SK-N-SH treated with all-trans-retinoic acid at 6 μM for 48 hours (cell line): ENCODE measurements around the gene STRA6.
"Not testable (repeated sequence)": the region's sequence is repeated elsewhere in the genome, so short reads cannot be mapped to it uniquely, and the experiment has no call there.

Source experiments
- ATAC-seq: fragments of 200-7000 bp; cut with Tn5 transposase; 3 replicates; pipeline ENCODE4 v1.9.1; 2020; ENCODE audit warnings: mild to moderate bottlenecking, moderate library complexity
- ARNTL ChIP-seq: fragments of 450-650 bp; formaldehyde crosslinking; IDR thresholded peaks from 2 replicates; pipeline ENCODE4 v1.5.0; 2020; ENCODE audit warnings: low read depth, mild to moderate bottlenecking, moderate library complexity, borderline replicate concordance
- BACH2 ChIP-seq: fragments of 250-450 bp; sonication (Bioruptor Pico); IDR thresholded peaks from 2 replicates; pipeline ENCODE4 v1.9.0; 2021; ENCODE audit warnings: mild to moderate bottlenecking, borderline replicate concordance
- CSDC2 ChIP-seq: fragments of 250-450 bp; sonication (Bioruptor Pico); IDR thresholded peaks from 2 replicates; pipeline ENCODE4 v1.5.0; 2020; ENCODE audit warnings: mild to moderate bottlenecking, moderate library complexity
- ESRRG ChIP-seq: fragments of 250-450 bp; sonication (Bioruptor Pico); IDR thresholded peaks from 2 replicates; pipeline ENCODE4 v1.6.1; 2021; ENCODE audit warnings: mild to moderate bottlenecking
- GLIS3 ChIP-seq: fragments of 250-450 bp; sonication (Bioruptor Pico); IDR thresholded peaks from 2 replicates; pipeline ENCODE4 v1.5.0; 2020; ENCODE audit warnings: mild to moderate bottlenecking, moderate library complexity
- ISL1 ChIP-seq: fragments of 250-450 bp; sonication (Bioruptor Pico); IDR thresholded peaks from 2 replicates; pipeline ENCODE4 v2.1.2; 2022; ENCODE audit warnings: mild to moderate bottlenecking, moderate library complexity
- OSR1 ChIP-seq: fragments of 250-450 bp; sonication (Bioruptor Pico); IDR thresholded peaks from 2 replicates; pipeline ENCODE4 v1.8.0; 2022; ENCODE audit warnings: moderate library complexity, mild to moderate bottlenecking, inconsistent platforms
- PPARA ChIP-seq: fragments of 250-450 bp; sonication (Bioruptor Pico); IDR thresholded peaks from 2 replicates; pipeline ENCODE4 v1.5.0; 2020; ENCODE audit warnings: mild to moderate bottlenecking, borderline replicate concordance
- RARB ChIP-seq: fragments of 250-450 bp; sonication (Bioruptor Pico); IDR thresholded peaks from 2 replicates; pipeline ENCODE4 v1.8.0; 2021; ENCODE audit warnings: mild to moderate bottlenecking, moderate library complexity
- SNAI2 ChIP-seq: fragments of 250-450 bp; sonication (Bioruptor Pico); IDR thresholded peaks from 2 replicates; pipeline ENCODE4 v1.5.0; 2020; ENCODE audit warnings: mild to moderate bottlenecking, moderate library complexity
- TCF4 ChIP-seq: fragments of 250-450 bp; sonication (Bioruptor Pico); IDR thresholded peaks from 2 replicates; pipeline ENCODE4 v1.8.0; 2021; ENCODE audit warnings: mild to moderate bottlenecking, moderate library complexity, borderline replicate concordance
- TOX ChIP-seq: fragments of 250-450 bp; sonication (Bioruptor Pico); IDR thresholded peaks from 2 replicates; pipeline ENCODE4 v1.8.0; 2021; ENCODE audit warnings: mild to moderate bottlenecking, moderate library complexity, borderline replicate concordance
- ZC3H10 ChIP-seq: fragments of 250-450 bp; sonication (Bioruptor Pico); IDR thresholded peaks from 2 replicates; pipeline ENCODE4 v1.5.1; 2021; ENCODE audit warnings: mild to moderate bottlenecking, moderate library complexity
- ZFP3 ChIP-seq: fragments of 250-450 bp; sonication (Bioruptor Pico); IDR thresholded peaks from 2 replicates; pipeline ENCODE4 v1.5.0; 2020; ENCODE audit warnings: mild to moderate bottlenecking, moderate library complexity
- ZNF565 ChIP-seq: fragments of 450-650 bp; formaldehyde crosslinking; conservative IDR thresholded peaks from 2 replicates; pipeline ENCODE4 v1.5.0; 2020; ENCODE audit warnings: low read depth, mild to moderate bottlenecking, moderate library complexity
- ZNF70 ChIP-seq: fragments of 450-650 bp; formaldehyde crosslinking; IDR thresholded peaks from 2 replicates; pipeline ENCODE4 v1.5.0; 2020; ENCODE audit warnings: mild to moderate bottlenecking, moderate library complexity
- ZNF8 ChIP-seq: fragments of 450-650 bp; formaldehyde crosslinking; IDR thresholded peaks from 2 replicates; pipeline ENCODE4 v1.5.0; 2020; ENCODE audit warnings: mild to moderate bottlenecking, moderate library complexity
- TF ChIP-seq, protein P1 (sequence below): fragments of 250-450 bp; sonication (Bioruptor Pico); IDR thresholded peaks from 2 replicates; pipeline ENCODE4 v1.5.0; 2020; ENCODE audit warnings: mild to moderate bottlenecking, moderate library complexity
- TF ChIP-seq, protein P2 (sequence below): fragments of 250-450 bp; sonication (Bioruptor Pico); IDR thresholded peaks from 2 replicates; pipeline ENCODE4 v1.5.1; 2020; ENCODE audit warnings: low read depth, mild to moderate bottlenecking, moderate library complexity
- TF ChIP-seq, protein P3 (sequence below): fragments of 250-450 bp; sonication (Bioruptor Pico); IDR thresholded peaks from 2 replicates; pipeline ENCODE4 v1.8.0; 2020; ENCODE audit warnings: mild to moderate bottlenecking, moderate library complexity, borderline replicate concordance
- TF ChIP-seq, protein P4 (sequence below): fragments of 250-450 bp; sonication (Bioruptor Pico); IDR thresholded peaks from 2 replicates; pipeline ENCODE4 v1.5.1; 2021; ENCODE audit warnings: mild to moderate bottlenecking, moderate library complexity

The STRA6 gene

DNA sequence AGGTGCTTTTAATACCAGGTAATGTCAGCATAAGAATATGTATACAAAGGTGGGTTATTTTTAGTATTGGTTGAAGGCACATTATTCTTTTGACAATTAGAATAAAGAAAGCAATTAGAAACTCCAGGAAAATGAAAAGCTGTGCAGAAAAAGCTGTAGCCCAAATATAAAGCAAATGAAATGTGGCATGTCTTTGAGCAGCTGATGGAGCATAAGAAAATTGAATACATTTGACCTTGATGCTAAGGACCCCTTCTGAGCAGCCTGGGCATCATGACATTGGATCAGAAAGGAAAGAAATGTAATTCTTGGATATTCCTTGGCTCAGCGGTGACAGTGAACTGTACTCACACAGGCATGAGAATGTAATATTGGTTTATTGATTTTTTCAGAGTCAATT, 37.1 kb downstream of the STRA6 start (continued):
- TF ChIP-seq, protein P1, sequence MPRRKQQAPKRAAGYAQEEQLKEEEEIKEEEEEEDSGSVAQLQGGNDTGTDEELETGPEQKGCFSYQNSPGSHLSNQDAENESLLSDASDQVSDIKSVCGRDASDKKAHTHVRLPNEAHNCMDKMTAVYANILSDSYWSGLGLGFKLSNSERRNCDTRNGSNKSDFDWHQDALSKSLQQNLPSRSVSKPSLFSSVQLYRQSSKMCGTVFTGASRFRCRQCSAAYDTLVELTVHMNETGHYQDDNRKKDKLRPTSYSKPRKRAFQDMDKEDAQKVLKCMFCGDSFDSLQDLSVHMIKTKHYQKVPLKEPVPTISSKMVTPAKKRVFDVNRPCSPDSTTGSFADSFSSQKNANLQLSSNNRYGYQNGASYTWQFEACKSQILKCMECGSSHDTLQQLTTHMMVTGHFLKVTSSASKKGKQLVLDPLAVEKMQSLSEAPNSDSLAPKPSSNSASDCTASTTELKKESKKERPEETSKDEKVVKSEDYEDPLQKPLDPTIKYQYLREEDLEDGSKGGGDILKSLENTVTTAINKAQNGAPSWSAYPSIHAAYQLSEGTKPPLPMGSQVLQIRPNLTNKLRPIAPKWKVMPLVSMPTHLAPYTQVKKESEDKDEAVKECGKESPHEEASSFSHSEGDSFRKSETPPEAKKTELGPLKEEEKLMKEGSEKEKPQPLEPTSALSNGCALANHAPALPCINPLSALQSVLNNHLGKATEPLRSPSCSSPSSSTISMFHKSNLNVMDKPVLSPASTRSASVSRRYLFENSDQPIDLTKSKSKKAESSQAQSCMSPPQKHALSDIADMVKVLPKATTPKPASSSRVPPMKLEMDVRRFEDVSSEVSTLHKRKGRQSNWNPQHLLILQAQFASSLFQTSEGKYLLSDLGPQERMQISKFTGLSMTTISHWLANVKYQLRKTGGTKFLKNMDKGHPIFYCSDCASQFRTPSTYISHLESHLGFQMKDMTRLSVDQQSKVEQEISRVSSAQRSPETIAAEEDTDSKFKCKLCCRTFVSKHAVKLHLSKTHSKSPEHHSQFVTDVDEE (CRISPR knock-in tag), result no peak
- TF ChIP-seq ZC3H10 (no peak), OSR1 (CRISPR knock-in tag) (no peak), ZNF565 (CRISPR knock-in tag) (no peak), ESRRG (CRISPR knock-in tag) (no peak), PPARA (CRISPR knock-in tag) (no peak), TOX (CRISPR knock-in tag) (no peak), ZFP3 (no peak), ARNTL (CRISPR knock-in tag) (no peak), ISL1 (CRISPR knock-in tag) (no peak), ZNF70 (CRISPR knock-in tag) (no peak), BACH2 (no peak), SNAI2 (CRISPR knock-in tag) (no peak)
- TF ChIP-seq, protein P2, sequence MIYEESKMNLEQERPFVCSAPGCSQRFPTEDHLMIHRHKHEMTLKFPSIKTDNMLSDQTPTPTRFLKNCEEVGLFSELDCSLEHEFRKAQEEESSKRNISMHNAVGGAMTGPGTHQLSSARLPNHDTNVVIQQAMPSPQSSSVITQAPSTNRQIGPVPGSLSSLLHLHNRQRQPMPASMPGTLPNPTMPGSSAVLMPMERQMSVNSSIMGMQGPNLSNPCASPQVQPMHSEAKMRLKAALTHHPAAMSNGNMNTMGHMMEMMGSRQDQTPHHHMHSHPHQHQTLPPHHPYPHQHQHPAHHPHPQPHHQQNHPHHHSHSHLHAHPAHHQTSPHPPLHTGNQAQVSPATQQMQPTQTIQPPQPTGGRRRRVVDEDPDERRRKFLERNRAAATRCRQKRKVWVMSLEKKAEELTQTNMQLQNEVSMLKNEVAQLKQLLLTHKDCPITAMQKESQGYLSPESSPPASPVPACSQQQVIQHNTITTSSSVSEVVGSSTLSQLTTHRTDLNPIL (CRISPR knock-in tag), result no peak

DNA sequence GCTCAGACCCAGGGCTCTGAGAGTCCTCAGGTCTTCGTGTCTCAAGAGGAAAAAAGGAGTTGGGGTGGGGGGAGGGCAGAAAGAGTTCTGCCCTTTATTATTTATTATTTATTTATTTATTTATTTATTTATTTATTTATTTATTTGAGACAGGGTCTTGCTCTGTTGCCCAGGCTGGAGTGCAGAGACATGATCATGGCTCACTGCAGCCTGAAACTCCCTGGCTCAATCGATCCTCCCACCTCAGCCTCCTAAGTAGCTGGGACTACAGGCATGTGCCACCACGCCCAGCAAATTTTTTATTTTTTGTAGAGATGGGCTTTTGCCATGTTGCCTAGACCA, 40.4 kb downstream of the STRA6 start:
- ATAC-seq, result not testable (repeated sequence)

DNA sequence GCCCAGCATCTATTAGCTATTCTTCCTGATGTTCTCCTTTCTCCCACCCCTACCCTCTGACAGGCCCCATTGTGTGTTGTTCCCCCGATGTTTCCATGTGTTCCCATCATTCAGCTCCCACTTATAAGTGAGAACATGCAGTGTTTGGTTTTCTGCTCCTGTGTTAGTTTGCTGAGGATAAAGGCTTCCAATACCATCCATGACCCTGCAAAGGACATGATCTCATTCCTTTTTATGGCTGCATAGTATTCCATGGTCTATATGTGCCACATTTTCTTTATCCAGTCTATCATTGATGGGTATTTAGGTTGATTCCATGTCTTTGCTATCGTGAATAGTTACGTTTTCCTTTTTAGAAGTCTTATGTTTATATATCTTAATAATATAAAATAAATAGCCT, 42.2 kb downstream of the STRA6 start:
- not testable (repeated sequence) for ATAC-seq

DNA sequence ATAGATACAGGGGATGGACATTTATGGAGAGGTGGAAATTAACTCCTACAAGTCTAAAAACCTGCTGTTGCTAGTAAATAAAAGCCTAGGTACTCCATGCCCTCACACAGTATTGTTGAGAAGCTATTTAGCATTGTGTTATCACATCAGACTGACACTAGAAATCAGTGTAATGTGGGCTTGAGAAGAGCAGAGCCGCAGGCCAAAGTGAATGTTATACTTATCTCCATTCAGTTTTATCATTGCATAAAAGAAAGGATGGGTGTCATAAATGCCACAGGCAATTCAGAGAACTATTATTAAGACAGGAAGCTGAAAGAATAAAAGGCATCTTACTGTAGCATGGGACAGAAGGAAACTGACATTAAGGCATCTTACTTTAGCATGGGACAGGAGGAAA, 42.8 kb downstream of the STRA6 start:
- no peak for ATAC-seq
- TF ChIP-seq TOX (CRISPR knock-in tag), result no peak
- TF ChIP-seq ISL1 (CRISPR knock-in tag), result no peak
- no peak for TF ChIP-seq RARB (CRISPR knock-in tag)
- no peak for TF ChIP-seq PPARA (CRISPR knock-in tag)
- no peak for TF ChIP-seq ZNF8
- TF ChIP-seq ARNTL (CRISPR knock-in tag), result no peak
- TF ChIP-seq, protein P1 (CRISPR knock-in tag), result no peak
- no peak for TF ChIP-seq GLIS3 (CRISPR knock-in tag)
- TF ChIP-seq, protein P3, sequence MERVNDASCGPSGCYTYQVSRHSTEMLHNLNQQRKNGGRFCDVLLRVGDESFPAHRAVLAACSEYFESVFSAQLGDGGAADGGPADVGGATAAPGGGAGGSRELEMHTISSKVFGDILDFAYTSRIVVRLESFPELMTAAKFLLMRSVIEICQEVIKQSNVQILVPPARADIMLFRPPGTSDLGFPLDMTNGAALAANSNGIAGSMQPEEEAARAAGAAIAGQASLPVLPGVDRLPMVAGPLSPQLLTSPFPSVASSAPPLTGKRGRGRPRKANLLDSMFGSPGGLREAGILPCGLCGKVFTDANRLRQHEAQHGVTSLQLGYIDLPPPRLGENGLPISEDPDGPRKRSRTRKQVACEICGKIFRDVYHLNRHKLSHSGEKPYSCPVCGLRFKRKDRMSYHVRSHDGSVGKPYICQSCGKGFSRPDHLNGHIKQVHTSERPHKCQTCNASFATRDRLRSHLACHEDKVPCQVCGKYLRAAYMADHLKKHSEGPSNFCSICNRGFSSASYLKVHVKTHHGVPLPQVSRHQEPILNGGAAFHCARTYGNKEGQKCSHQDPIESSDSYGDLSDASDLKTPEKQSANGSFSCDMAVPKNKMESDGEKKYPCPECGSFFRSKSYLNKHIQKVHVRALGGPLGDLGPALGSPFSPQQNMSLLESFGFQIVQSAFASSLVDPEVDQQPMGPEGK (CRISPR knock-in tag), result no peak
- no peak for TF ChIP-seq ESRRG (CRISPR knock-in tag)
- TF ChIP-seq ZNF565 (CRISPR knock-in tag), result no peak
- TF ChIP-seq ZC3H10, result no peak
- TF ChIP-seq, protein P4, sequence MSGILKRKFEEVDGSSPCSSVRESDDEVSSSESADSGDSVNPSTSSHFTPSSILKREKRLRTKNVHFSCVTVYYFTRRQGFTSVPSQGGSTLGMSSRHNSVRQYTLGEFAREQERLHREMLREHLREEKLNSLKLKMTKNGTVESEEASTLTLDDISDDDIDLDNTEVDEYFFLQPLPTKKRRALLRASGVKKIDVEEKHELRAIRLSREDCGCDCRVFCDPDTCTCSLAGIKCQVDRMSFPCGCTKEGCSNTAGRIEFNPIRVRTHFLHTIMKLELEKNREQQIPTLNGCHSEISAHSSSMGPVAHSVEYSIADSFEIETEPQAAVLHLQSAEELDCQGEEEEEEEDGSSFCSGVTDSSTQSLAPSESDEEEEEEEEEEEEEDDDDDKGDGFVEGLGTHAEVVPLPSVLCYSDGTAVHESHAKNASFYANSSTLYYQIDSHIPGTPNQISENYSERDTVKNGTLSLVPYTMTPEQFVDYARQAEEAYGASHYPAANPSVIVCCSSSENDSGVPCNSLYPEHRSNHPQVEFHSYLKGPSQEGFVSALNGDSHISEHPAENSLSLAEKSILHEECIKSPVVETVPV, result no peak
- no peak for TF ChIP-seq BACH2
- no peak for TF ChIP-seq CSDC2 (CRISPR knock-in tag)
- TF ChIP-seq TCF4 (CRISPR knock-in tag), result no peak
- no peak for TF ChIP-seq OSR1 (CRISPR knock-in tag)
- TF ChIP-seq, protein P2 (CRISPR knock-in tag), result no peak
